GM10266 (cell line): ENCODE measurements around the gene NPPB.

Experiments used
- DNase-seq: peaks from one replicate; pipeline ENCODE4 v3.0.0; 2012; ENCODE audit errors: extremely low spot score
- CTCF ChIP-seq: IDR thresholded peaks from 2 replicates; pipeline ENCODE4 v1.5.1; 2012; ENCODE audit warnings: mild to moderate bottlenecking, low read depth; ENCODE audit not compliant: control insufficient read depth, insufficient read depth; ENCODE audit errors: missing control alignments

The NPPB gene

DNA sequence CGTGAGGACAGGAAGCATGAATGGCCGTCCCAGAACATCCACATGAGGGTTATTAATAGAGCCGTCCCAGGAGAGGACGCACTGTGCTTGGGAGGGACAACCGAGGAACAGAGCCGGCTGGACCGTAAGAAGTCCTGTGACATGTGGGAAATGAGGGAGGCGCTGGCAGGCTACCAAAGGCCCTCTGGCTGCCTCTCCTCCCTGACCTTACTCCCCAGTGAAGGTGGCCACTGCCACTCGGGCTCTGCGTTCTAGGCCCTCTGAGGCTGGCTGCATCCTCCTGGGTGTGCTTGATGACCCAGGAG lies 15.5 kb upstream of the NPPB start:
- TF ChIP-seq CTCF = no peak
- no peak for DNase-seq

DNA sequence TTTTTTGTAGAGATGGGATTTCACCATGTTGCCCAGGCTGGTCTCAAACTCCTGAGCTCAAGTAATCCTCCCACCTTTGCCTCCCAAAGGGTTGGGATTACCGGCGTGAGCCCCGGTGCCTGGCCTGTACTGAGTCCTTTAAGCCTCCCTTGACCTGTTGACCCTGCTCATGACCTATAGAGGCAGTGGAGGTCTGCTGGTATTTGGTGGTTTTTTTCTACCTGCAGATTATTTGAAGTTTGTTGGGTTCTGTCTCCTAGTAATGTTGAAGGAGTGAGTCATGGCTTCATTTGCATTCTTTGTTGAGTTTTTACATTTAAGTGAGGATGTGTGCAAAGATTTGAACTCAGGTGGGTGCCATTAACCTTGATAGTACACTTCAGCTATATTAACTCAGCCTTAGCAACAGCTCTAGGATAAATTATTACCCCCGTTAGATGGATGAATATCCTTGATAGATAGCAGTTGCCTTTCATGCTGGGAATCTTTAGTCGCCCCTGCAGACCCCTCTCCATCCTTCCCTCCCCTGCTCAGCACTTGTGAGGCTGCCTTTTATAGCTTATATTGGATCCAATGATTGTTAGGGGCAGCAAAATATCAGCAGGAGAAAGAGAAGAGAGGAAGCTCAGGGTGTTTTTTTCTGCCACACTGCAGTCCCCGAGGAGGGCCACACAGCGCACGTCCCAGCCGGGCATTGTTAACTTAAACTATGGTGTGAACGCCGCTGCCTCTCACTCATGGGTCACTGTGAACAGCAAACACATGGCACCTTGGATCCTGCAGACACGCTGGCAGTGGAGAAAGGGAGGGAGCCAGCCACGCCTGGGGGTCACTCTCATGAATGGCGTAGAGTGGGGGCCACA lies 14.9 kb upstream of the NPPB start:
- no peak for TF ChIP-seq CTCF
- DNase-seq = no peak

DNA sequence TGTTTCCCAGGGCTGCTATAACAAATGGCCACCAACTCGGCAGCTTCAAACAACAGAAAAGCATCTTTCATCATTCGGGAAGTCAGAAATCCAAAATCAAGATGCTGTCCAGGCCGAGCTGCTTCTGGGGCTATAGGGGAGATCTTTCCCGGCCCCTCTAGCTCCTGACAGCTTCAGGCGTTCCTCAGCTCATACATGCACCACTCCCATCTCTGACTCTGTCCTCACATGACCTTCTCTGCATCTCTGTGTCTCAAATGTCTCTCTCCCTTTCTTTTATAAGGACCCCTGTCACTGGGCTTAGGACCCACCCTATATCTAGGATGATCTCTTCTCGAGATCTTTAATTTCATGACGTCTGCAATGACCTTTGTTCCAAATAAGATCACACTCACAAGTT lies 13.8 kb upstream of the NPPB start:
- no peak for TF ChIP-seq CTCF
- no peak for DNase-seq

GRCh38 chr1:11869650-11870207 lies 11.0 kb upstream of the NPPB start:
- TF ChIP-seq CTCF = no peak
- DNase-seq = no peak

DNA sequence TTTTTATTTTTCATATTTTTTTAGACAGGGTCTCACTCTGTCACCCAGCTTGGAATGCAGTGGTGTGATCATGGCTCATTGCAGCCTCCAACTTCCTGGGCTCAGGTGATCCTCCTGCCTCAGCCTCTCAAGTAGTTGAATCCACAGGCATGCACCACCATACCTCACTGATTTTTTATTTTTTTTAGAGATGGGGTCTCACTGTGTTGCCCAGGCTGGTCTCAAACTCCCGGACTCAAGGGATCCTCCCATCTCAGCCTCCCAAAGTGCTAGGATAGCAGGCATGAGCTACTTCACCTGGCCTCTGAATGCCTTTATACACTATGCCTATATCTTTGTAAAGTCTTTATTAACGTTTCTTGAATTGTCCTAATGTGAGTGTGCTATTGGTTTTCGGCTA lies 10.4 kb upstream of the NPPB start:
- DNase-seq = no peak

DNA sequence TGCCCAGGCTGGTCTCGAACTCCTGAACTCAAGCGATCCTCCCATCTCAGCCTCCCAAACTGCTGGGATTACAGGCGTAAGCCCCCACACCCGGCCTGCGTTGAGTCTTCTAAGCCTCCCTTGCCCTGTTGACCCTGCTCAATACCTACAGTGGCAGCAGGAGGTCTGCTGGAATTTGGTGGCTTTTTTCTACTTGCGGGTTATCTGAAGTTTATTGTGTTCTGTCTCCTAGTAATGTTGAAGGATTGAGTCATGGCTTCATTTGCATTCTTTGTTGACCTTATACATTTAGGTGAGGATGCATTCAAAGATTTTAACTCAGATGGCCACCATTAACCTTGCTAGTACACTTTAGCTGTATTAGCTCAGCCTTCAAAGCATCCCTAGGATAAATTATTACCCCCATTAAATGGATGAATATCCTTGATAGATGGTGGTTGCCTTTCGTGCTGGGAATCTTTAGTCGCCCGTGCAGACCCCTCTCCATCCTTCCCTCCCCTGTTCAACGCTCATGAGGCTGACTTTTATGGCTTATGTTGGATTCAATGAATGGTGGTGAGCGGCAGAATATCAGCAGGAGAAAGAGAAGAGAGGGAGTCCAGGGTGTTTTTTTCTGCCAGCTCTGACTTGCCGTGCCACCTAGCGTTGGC lies 9.7 kb upstream of the NPPB start:
- TF ChIP-seq CTCF = no peak

More for the DNA sequence above, 10.4 kb upstream of the NPPB start:
- no peak for TF ChIP-seq CTCF

GRCh38 chr1:11862890-11863289 lies 4.1 kb upstream of the NPPB start:
- TF ChIP-seq CTCF = no peak
- no peak for DNase-seq

More for the DNA sequence above, 9.7 kb upstream of the NPPB start:
- no peak for DNase-seq
